Inflammatory macrophage treated with lipopolysaccharide for 4 hours (primary cell): ENCODE results near the gene GAPVD1.
"Not testable (repeated sequence)": the region's sequence is repeated elsewhere in the genome, so short reads cannot be mapped to it uniquely, and the experiment has no call there.

Experiments
- DNase-seq: peaks from one replicate; pipeline ENCODE4 v3.0.0-alpha.2; 2020

The GAPVD1 gene

GRCh38 chr9:125258160-125258785, 3.4 kb upstream of the GAPVD1 start:
- DNase-seq, result no peak

- peak; percentile 86 for DNase-seq
Measured at GRCh38 chr9:125258832-125259534, 2.6 kb upstream of the GAPVD1 start.

- DNase-seq, result no peak
Measured at GRCh38 chr9:125260561-125260960, 1.1 kb upstream of the GAPVD1 start.

GRCh38 chr9:125262294-125262991, 817 bp downstream of the GAPVD1 start:
- DNase-seq, result no peak

GRCh38 chr9:125264068-125264467, 2.4 kb downstream of the GAPVD1 start:
- not testable (repeated sequence) for DNase-seq

GRCh38 chr9:125268394-125269013, 6.9 kb downstream of the GAPVD1 start:
- DNase-seq, result no peak

- no peak for DNase-seq
Measured at GRCh38 chr9:125269014-125269397, 7.4 kb downstream of the GAPVD1 start.

- no peak for DNase-seq
Measured at GRCh38 chr9:125271081-125271480, 9.5 kb downstream of the GAPVD1 start.

- peak; percentile 32 for DNase-seq
Measured at GRCh38 chr9:125272697-125273096, 11.1 kb downstream of the GAPVD1 start.

GRCh38 chr9:125276771-125277170, 15.1 kb downstream of the GAPVD1 start:
- no peak for DNase-seq

- DNase-seq, result no peak
Measured at GRCh38 chr9:125277411-125277810, 15.8 kb downstream of the GAPVD1 start.

GRCh38 chr9:125280945-125281344, 19.3 kb downstream of the GAPVD1 start:
- no peak for DNase-seq

- no peak for DNase-seq
Measured at GRCh38 chr9:125284855-125285254, 23.2 kb downstream of the GAPVD1 start.

- not testable (repeated sequence) for DNase-seq
Measured at GRCh38 chr9:125286935-125287433, 25.4 kb downstream of the GAPVD1 start.

- DNase-seq, result no peak
Measured at GRCh38 chr9:125293134-125293533, 31.5 kb downstream of the GAPVD1 start.

GRCh38 chr9:125295657-125296056, 34.0 kb downstream of the GAPVD1 start:
- no peak for DNase-seq

- DNase-seq, result no peak
Measured at GRCh38 chr9:125296843-125297372, 35.3 kb downstream of the GAPVD1 start.

- no peak for DNase-seq
Measured at GRCh38 chr9:125297917-125298316, 36.3 kb downstream of the GAPVD1 start.

GRCh38 chr9:125302241-125302640, 40.6 kb downstream of the GAPVD1 start:
- no peak for DNase-seq

GRCh38 chr9:125304273-125304672, 42.6 kb downstream of the GAPVD1 start:
- DNase-seq, result no peak

- no peak for DNase-seq
Measured at GRCh38 chr9:125312411-125312810, 50.8 kb downstream of the GAPVD1 start.

- not testable (repeated sequence) for DNase-seq
Measured at GRCh38 chr9:125316359-125316758, 54.7 kb downstream of the GAPVD1 start.

GRCh38 chr9:125317704-125318103, 56.1 kb downstream of the GAPVD1 start:
- DNase-seq, result no peak
